CD14-positive monocyte (primary cell): ENCODE results near the gene ABHD16A. TPM values are rescaled to one million over a fixed set of nuclear protein-coding genes. Genes with fewer than 3 reads are reported as not detected.
A peak's percentile ranks its signal among the peaks of the same experiment; 100 is the strongest.

Experiments
- DNase-seq, 3 donors: peaks; one replicate each; pipeline ENCODE4 v3.0.0-alpha.2; 2011 to 2022
- H2AFZ ChIP-seq: 2 replicates; pipeline ENCODE4 v1.6.0; 2012; ENCODE audit warnings: mild to moderate bottlenecking, low read depth, low read length, inconsistent platforms; ENCODE audit not compliant: insufficient read depth, poor library complexity, severe bottlenecking
- H3K27ac ChIP-seq, 2 donors: 1 replicate in 1 of 2; 2 replicates in 1 of 2; pipeline ENCODE4 v1.5.1; 2012 to 2013; ENCODE audit warnings: low read length in 2 of 2, control low read depth in 1 of 2, inconsistent platforms in 1 of 2, low read depth in 1 of 2, mild to moderate bottlenecking in 1 of 2
- H3K27me3 ChIP-seq, 2 donors: one replicate each; pipeline versions ENCODE4 v1.6.0 to v1.6.1; 2011 to 2013; ENCODE audit warnings: low read length in 2 of 2; ENCODE audit not compliant: control insufficient read depth in 2 of 2, insufficient read depth in 2 of 2
- H3K36me3 ChIP-seq, 2 donors: replicated peaks in 1 of 2; 1 replicate in 1 of 2; 2 replicates in 1 of 2; pipeline versions ENCODE4 v1.5.1 to v1.6.1; 2012 to 2013; ENCODE audit warnings: low read length in 2 of 2, control low read depth in 1 of 2, inconsistent platforms in 1 of 2, mild to moderate bottlenecking in 1 of 2; ENCODE audit not compliant: insufficient read depth in 2 of 2, control insufficient read depth in 1 of 2
- H3K4me1 ChIP-seq, 2 donors: 1 replicate in 1 of 2; 2 replicates in 1 of 2; pipeline versions ENCODE4 v1.5.1 to v1.6.1; 2012 to 2013; ENCODE audit warnings: low read length in 2 of 2, control low read depth in 1 of 2, inconsistent platforms in 1 of 2, mild to moderate bottlenecking in 1 of 2, moderate library complexity in 1 of 2; ENCODE audit not compliant: insufficient read depth in 2 of 2, control insufficient read depth in 1 of 2
- H3K4me2 ChIP-seq: replicated peaks from 2 replicates; pipeline ENCODE3; 2012; ENCODE audit warnings: low read length, moderate library complexity, mild to moderate bottlenecking; ENCODE audit not compliant: poor library complexity, severe bottlenecking; ENCODE audit errors: extremely low read depth
- H3K4me3 ChIP-seq, 3 experiments: fragments of 200-600 bp in 1 of 3; sonication (generic) in 1 of 3; replicated peaks in 1 of 3; 1 replicate in 2 of 3; 2 replicates in 1 of 3; pipeline ENCODE4 v1.5.1; 2011 to 2013; ENCODE audit warnings: low read length in 3 of 3, mild to moderate bottlenecking in 3 of 3, control low read depth in 2 of 3, low read depth in 2 of 3, inconsistent platforms in 1 of 3, moderate library complexity in 1 of 3
- H3K79me2 ChIP-seq: 2 replicates; pipeline ENCODE4 v1.6.0; 2012; ENCODE audit warnings: mild to moderate bottlenecking, control low read depth, inconsistent platforms, low read length, moderate library complexity; ENCODE audit not compliant: insufficient read depth
- H3K9ac ChIP-seq: 2 replicates; pipeline ENCODE4 v1.6.0; 2017; ENCODE audit warnings: low read length, mild to moderate bottlenecking; ENCODE audit not compliant: insufficient read depth, poor library complexity, severe bottlenecking
- H3K9me3 ChIP-seq, 2 donors: replicated peaks in 1 of 2; 1 replicate in 1 of 2; 2 replicates in 1 of 2; pipeline versions ENCODE4 v1.5.1 to v1.6.1; 2012 to 2013; ENCODE audit warnings: low read length in 2 of 2, control low read depth in 1 of 2; ENCODE audit not compliant: control insufficient read depth in 1 of 2, insufficient read depth in 1 of 2
- H4K20me1 ChIP-seq: 2 replicates; pipeline ENCODE4 v1.6.0; 2012; ENCODE audit warnings: mild to moderate bottlenecking, low read length, control low read depth, moderate library complexity; ENCODE audit not compliant: insufficient read depth
- H3K27ac Mint-ChIP-seq, 7 donors: one replicate each; pipeline ENCODE4 v1.8.0; 2020; ENCODE audit warnings: mild to moderate bottlenecking in 7 of 7, mixed read lengths in 7 of 7, moderate library complexity in 6 of 7, inconsistent platforms in 2 of 7
- H3K27me3 Mint-ChIP-seq, 3 donors: one replicate each; pipeline ENCODE4 v1.8.0; 2021 to 2022; ENCODE audit warnings: low read depth in 3 of 3, mild to moderate bottlenecking in 3 of 3, mixed read lengths in 3 of 3, moderate library complexity in 3 of 3, inconsistent platforms in 1 of 3
- H3K36me3 Mint-ChIP-seq, 2 donors: one replicate each; pipeline ENCODE4 v1.8.0; 2020; ENCODE audit warnings: mixed read lengths in 2 of 2, inconsistent platforms in 1 of 2, mild to moderate bottlenecking in 1 of 2
- H3K4me1 Mint-ChIP-seq: one replicate; pipeline ENCODE4 v1.8.0; 2020; ENCODE audit warnings: mild to moderate bottlenecking, mixed read lengths
- H3K4me3 Mint-ChIP-seq, 2 donors: one replicate each; pipeline ENCODE4 v1.8.0; 2020; ENCODE audit warnings: mild to moderate bottlenecking in 2 of 2, mixed read lengths in 2 of 2, moderate library complexity in 1 of 2
- H3K9me3 Mint-ChIP-seq, 7 donors: one replicate each; pipeline ENCODE4 v1.8.0; 2020 to 2022; ENCODE audit warnings: mixed read lengths in 7 of 7, mild to moderate bottlenecking in 6 of 7, moderate library complexity in 6 of 7, inconsistent platforms in 2 of 7
- WGBS: methylation state at CpG from one replicate; pipeline ENCODE4 v1.1.5; 2013; ENCODE audit warnings: missing lambda C conversion rate; ENCODE audit not compliant: insufficient coverage; 5-methylcytosine and 5-hydroxymethylcytosine counted together
- intact Hi-C, 2 donors: fragments of 100-400 bp; cut with micrococcal nuclease; formaldehyde crosslinking; loops; one replicate each; pipeline versions ENCODE4 v1.15.0 to v1.15.1; 2023
- polyA plus RNA-seq, 3 donors: library from polyadenylated mRNA; depleted of rRNA in 1 of 3; unstranded in 2 of 3; stranded (reverse) in 1 of 3; fragments of 300-500 nt in 2 of 3; fragments of >200 nt in 1 of 3; fragmentation: Illumina TruSeq in 2 of 3; gene quantifications; 1 replicate in 2 of 3; 2 replicates in 1 of 3; pipeline ENCODE4 v1.2.3, GENCODE V29; 2012 to 2021
- TF ChIP-seq, protein P1 (sequence below): fragments of 200-600 bp; IDR thresholded peaks from one replicate; pipeline ENCODE4 v1.8.0; 2022; ENCODE audit warnings: antibody characterized with exemption, mild to moderate bottlenecking

The ABHD16A gene
- polyA plus RNA-seq, 3 donors = 53.0 to 122 (median 56.0) TPM

DNA sequence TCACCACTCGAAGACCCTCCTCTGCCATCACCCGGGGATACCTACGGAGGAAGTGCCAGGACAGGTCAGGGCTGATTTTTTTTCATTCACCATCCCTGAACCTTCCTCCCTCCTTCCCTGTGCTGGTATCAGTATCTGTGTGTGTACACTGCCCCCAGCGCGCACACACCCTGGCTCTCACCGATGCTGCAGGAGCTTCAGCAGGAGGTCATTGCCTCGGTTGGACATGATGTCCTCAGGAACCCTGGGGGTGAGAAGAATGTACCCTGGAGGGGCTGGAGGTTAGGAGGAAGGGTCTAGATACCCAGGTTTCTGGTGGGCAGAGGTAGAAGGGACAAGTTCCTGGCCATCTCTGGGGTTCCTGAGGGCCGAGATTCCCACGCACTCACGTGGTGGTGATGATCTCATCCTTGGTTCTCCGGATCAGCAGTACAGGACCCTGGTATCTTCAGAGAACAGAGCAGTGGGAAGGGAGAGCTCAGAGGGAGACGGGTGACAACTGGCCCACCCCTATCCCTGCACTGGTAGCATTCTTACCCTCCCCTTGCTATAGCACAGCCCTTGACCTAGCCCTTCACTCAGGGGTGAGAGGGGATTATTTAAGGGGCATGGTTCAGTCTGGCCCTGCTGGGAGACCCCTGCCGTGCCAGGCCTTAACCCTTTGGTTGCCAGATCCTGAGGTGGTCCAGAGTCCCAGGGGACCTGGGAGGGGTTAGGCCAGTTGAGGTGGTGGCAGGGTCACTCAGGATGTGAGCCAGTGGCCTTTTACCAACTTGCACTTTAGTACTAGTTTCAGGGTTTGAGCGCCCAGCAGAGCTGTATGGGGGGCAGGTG is 15.0 kb downstream of the ABHD16A start:
- 94% methylated on average over 10 of the region's 14 CpGs for WGBS
- Histone ChIP-seq H3K79me2 (no peaks in the 10 kb centered on the region), H3K27ac (peak overlapping the region in 1 of 2 donors; percentile 46), H3K27me3 (peaks cover 0 to 4% of the 10 kb centered on the region in 2 donors), H3K4me1 (peaks cover 13 to 14% of the 10 kb centered on the region in 2 donors), H3K9me3 (no peaks in the 10 kb centered on the region), H3K9ac (no peak overlapping the region), H3K4me3 (no peak overlapping the region), H2AFZ (no peak overlapping the region), H4K20me1 (peaks cover 16% of the 10 kb centered on the region), H3K4me2 (no peak overlapping the region), H3K36me3 (peaks cover 71 to 90% of the 10 kb centered on the region in 2 donors)
- Mint-ChIP-seq H3K27me3 (peaks cover 3 to 8% (median 3%) of the 10 kb centered on the region in 3 donors), H3K9me3 (peaks cover 0 to 2% (median 0%) of the 10 kb centered on the region in 7 donors), H3K36me3 (peaks cover 81 to 85% of the 10 kb centered on the region in 2 donors), H3K4me1 (peaks cover 20% of the 10 kb centered on the region), H3K27ac (peak overlapping the region in 1 of 7 donors; percentile 32), H3K4me3 (no peak overlapping the region)
- TF ChIP-seq, protein P1, sequence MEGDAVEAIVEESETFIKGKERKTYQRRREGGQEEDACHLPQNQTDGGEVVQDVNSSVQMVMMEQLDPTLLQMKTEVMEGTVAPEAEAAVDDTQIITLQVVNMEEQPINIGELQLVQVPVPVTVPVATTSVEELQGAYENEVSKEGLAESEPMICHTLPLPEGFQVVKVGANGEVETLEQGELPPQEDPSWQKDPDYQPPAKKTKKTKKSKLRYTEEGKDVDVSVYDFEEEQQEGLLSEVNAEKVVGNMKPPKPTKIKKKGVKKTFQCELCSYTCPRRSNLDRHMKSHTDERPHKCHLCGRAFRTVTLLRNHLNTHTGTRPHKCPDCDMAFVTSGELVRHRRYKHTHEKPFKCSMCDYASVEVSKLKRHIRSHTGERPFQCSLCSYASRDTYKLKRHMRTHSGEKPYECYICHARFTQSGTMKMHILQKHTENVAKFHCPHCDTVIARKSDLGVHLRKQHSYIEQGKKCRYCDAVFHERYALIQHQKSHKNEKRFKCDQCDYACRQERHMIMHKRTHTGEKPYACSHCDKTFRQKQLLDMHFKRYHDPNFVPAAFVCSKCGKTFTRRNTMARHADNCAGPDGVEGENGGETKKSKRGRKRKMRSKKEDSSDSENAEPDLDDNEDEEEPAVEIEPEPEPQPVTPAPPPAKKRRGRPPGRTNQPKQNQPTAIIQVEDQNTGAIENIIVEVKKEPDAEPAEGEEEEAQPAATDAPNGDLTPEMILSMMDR = no peak
- DNase-seq = no peak
- intact Hi-C loops = no loop called here

DNA sequence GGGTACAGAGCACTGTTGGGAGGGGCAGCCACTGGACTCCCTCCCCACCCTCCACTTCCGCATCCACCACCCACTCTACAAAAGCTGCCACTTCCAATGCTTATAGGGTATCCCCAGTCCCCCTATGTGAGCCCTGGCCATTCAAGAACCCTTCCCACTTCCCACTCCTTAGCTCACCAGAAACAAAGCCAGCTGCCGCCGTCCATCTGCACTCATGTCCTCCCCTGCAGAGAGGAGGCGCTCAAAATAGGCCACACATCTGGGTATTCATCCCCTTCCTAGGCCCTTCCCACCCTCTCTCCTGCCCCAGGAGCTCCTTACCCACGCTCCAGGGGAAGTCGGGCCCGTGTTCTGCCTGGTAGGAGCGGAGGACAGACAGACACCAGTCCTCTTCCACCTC is 15.8 kb downstream of the ABHD16A start:
- Mint-ChIP-seq H3K27ac (no peak overlapping the region), H3K9me3 (peaks cover 0 to 2% (median 0%) of the 10 kb centered on the region in 7 donors), H3K27me3 (peaks cover 3 to 8% (median 5%) of the 10 kb centered on the region in 3 donors), H3K4me3 (no peak overlapping the region), H3K36me3 (peaks cover 74 to 79% of the 10 kb centered on the region in 2 donors), H3K4me1 (peaks cover 23% of the 10 kb centered on the region)
- TF ChIP-seq, protein P1 = no peak
- Histone ChIP-seq H3K4me2 (no peak overlapping the region), H3K27ac (no peak overlapping the region), H3K36me3 (peaks cover 64 to 82% of the 10 kb centered on the region in 2 donors), H3K9ac (no peak overlapping the region), H3K4me3 (no peak overlapping the region), H3K79me2 (no peaks in the 10 kb centered on the region), H3K4me1 (peaks cover 18% of the 10 kb centered on the region in 2 donors), H3K27me3 (peaks cover 0 to 4% of the 10 kb centered on the region in 2 donors), H4K20me1 (peaks cover 13% of the 10 kb centered on the region), H2AFZ (no peak overlapping the region), H3K9me3 (no peaks in the 10 kb centered on the region)
- 77% methylated on average over 3 of the region's 8 CpGs for WGBS
- no peak for DNase-seq
- intact Hi-C loops = no loop called here
